PC-9 (cell line): ENCODE measurements around the gene RRAD. TPM values are rescaled to one million over a fixed set of nuclear protein-coding genes. Genes with fewer than 3 reads are reported as not detected.

Experiments
- BruUV-seq: library from RNA; stranded (reverse); fragments of 400-500 nt; replicated peaks from 2 replicates; lab custom pipeline; 2021; lab: Mats Ljungman, UMichigan
- CTCF ChIA-PET: fragments of 300-600 bp; sonication (Branson Sonifier 250); formaldehyde crosslinking; loops from one replicate; lab custom pipeline; 2022; ENCODE audit warnings: antibody characterized with exemption; lab: Charles Lee
- POLR2A ChIA-PET: fragments of 300-600 bp; sonication (Branson Sonifier 250); formaldehyde crosslinking; loops from one replicate; lab custom pipeline; 2022; ENCODE audit warnings: antibody characterized with exemption; ENCODE audit not compliant: unreplicated experiment; lab: Charles Lee
- DNase-seq, 2 experiments: peaks; one replicate each; pipeline versions ENCODE4 v3.0.0 to v3.0.0-alpha.2; 2015 to 2022; ENCODE audit warnings: mixed read lengths in 1 of 2
- H2AFZ ChIP-seq: fragments of 200-600 bp; sonication (generic); 2 replicates; pipeline ENCODE4 v1.8.1; 2017; ENCODE audit warnings: antibody characterized with exemption
- H3F3A ChIP-seq: fragments of 200-600 bp; sonication (generic); 2 replicates; pipeline ENCODE4 v1.8.1; 2017; ENCODE audit warnings: antibody characterized with exemption, mild to moderate bottlenecking, low read depth; ENCODE audit not compliant: insufficient read depth
- H3K27ac ChIP-seq: fragments of 200-600 bp; sonication (generic); 2 replicates; pipeline ENCODE4 v1.6.1; 2016; ENCODE audit warnings: mixed run types
- H3K27me3 ChIP-seq: fragments of 200-600 bp; sonication (generic); 2 replicates; pipeline ENCODE4 v1.6.1; 2016; ENCODE audit warnings: low read depth, mixed run types; ENCODE audit not compliant: insufficient read depth
- H3K36me3 ChIP-seq: fragments of 200-600 bp; sonication (generic); 2 replicates; pipeline ENCODE4 v1.6.1; 2016; ENCODE audit warnings: low read depth, mixed run types
- H3K4me1 ChIP-seq: fragments of 200-600 bp; sonication (generic); replicated peaks from 2 replicates; pipeline ENCODE4 v1.6.1; 2016; ENCODE audit warnings: mixed run types; ENCODE audit not compliant: insufficient read depth
- H3K4me2 ChIP-seq: fragments of 200-600 bp; sonication (generic); 2 replicates; pipeline ENCODE4 v1.6.1; 2017; ENCODE audit warnings: mixed run types
- H3K4me3 ChIP-seq: fragments of 200-600 bp; sonication (generic); 2 replicates; pipeline ENCODE4 v1.6.1; 2016; ENCODE audit warnings: mixed run types
- H3K79me2 ChIP-seq: fragments of 200-600 bp; sonication (generic); 2 replicates; pipeline ENCODE4 v1.6.1; 2017; ENCODE audit warnings: low read depth, mixed run types
- H3K9me2 ChIP-seq: fragments of 200-600 bp; sonication (generic); 2 replicates; pipeline ENCODE4 v1.8.1; 2017; ENCODE audit warnings: mild to moderate bottlenecking; ENCODE audit not compliant: insufficient read depth
- H3K9me3 ChIP-seq: fragments of 200-600 bp; sonication (generic); 2 replicates; pipeline ENCODE4 v1.8.1; 2016; ENCODE audit warnings: low read depth; ENCODE audit not compliant: insufficient read depth
- H4K20me1 ChIP-seq: fragments of 200-600 bp; sonication (generic); 2 replicates; pipeline ENCODE4 v1.8.1; 2017; ENCODE audit not compliant: insufficient read depth
- EZH2 ChIP-seq: fragments of 200-600 bp; sonication (generic); IDR thresholded peaks from 2 replicates; pipeline ENCODE4 v1.8.0; 2017; ENCODE audit warnings: antibody characterized with exemption, low read depth
- intact Hi-C: fragments of 100-400 bp; cut with micrococcal nuclease; formaldehyde crosslinking; loops from one replicate; pipeline ENCODE4 v1.10.0; 2022; ENCODE audit not compliant: unreplicated experiment
- total RNA-seq: library from RNA; stranded (reverse); gene quantifications from 2 replicates; pipeline ENCODE4 v1.2.3, GENCODE V29; 2021
- TF ChIP-seq, protein P1 (sequence below): fragments of 200-600 bp; sonication (generic); conservative IDR thresholded peaks from 2 replicates; pipeline ENCODE4 v1.6.1; 2017; ENCODE audit warnings: mixed run types, antibody characterized with exemption, mild to moderate bottlenecking, moderate library complexity

The RRAD gene
- total RNA-seq, 1 experiment from 2014 or later = 0.24 TPM

DNA sequence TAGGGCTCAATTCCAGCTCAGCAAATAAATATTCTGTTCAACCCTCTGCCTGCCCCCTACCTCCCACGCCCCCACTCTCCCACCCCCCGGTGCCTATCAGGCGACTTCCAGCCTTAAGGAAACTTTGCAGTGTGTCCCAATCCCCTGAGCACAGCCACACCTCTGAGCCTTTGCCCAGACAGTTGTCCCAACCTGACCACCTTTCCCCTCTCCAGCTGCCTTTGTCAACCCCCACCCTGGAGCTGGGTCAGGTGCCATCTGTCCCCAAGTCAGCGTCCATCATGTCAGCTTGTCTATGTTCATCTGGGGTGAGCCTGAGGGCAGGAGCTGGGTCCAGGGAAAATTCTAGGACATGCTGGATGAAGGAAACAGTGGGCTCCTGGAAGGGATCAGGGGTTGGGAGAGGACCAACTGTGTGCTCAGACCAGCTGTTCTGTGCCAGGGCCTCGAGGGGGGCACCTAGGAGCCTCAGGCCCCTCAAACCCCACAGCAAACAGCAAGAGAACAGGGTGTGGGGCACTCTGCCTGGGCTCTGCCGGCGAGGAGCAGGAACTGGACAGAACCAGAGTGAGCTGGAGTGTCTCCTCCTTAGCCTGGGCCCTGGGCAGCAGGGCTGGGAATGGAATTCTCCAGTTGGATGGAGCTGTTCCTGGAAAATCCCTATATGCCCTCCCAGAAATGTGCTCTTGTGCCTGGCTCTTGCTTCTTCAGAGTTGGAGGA is 24.5 kb downstream of the RRAD start:
- no peak overlapping the region for H3K27ac ChIP-seq
- H2AFZ ChIP-seq = no peak overlapping the region
- H4K20me1 ChIP-seq = no peaks in the 10 kb centered on the region
- CTCF ChIA-PET = interaction anchor here (0.7 kb wide), 1 partner anchor 28 kb away, joined by 3 read pairs; no protein-coding TSS in a partner anchor
- H3K79me2 ChIP-seq = no peaks in the 10 kb centered on the region
- H3K4me1 ChIP-seq = peaks cover 35% of the 10 kb centered on the region
- no peak overlapping the region for H3K4me3 ChIP-seq
- 0 out of 2 replicates have a peak overlapping the region, but pooled peaks have one; percentile 61 for H3K4me2 ChIP-seq
- POLR2A ChIA-PET = no interaction called here
- peaks cover 11% of the 10 kb centered on the region; the same call in 1 of the 2 replicates for H3F3A ChIP-seq
- H3K9me2 ChIP-seq = no peaks in the 10 kb centered on the region
- DNase-seq = no peak
- BruUV-seq = no TSS peak
- H3K9me3 ChIP-seq = no peaks in the 10 kb centered on the region
- TF ChIP-seq EZH2 = no peak
- TF ChIP-seq, protein P1, sequence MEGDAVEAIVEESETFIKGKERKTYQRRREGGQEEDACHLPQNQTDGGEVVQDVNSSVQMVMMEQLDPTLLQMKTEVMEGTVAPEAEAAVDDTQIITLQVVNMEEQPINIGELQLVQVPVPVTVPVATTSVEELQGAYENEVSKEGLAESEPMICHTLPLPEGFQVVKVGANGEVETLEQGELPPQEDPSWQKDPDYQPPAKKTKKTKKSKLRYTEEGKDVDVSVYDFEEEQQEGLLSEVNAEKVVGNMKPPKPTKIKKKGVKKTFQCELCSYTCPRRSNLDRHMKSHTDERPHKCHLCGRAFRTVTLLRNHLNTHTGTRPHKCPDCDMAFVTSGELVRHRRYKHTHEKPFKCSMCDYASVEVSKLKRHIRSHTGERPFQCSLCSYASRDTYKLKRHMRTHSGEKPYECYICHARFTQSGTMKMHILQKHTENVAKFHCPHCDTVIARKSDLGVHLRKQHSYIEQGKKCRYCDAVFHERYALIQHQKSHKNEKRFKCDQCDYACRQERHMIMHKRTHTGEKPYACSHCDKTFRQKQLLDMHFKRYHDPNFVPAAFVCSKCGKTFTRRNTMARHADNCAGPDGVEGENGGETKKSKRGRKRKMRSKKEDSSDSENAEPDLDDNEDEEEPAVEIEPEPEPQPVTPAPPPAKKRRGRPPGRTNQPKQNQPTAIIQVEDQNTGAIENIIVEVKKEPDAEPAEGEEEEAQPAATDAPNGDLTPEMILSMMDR = no peak
- intact Hi-C loops = no loop called here
- no peaks in the 10 kb centered on the region for H3K36me3 ChIP-seq
- no peaks in the 10 kb centered on the region for H3K27me3 ChIP-seq

DNA sequence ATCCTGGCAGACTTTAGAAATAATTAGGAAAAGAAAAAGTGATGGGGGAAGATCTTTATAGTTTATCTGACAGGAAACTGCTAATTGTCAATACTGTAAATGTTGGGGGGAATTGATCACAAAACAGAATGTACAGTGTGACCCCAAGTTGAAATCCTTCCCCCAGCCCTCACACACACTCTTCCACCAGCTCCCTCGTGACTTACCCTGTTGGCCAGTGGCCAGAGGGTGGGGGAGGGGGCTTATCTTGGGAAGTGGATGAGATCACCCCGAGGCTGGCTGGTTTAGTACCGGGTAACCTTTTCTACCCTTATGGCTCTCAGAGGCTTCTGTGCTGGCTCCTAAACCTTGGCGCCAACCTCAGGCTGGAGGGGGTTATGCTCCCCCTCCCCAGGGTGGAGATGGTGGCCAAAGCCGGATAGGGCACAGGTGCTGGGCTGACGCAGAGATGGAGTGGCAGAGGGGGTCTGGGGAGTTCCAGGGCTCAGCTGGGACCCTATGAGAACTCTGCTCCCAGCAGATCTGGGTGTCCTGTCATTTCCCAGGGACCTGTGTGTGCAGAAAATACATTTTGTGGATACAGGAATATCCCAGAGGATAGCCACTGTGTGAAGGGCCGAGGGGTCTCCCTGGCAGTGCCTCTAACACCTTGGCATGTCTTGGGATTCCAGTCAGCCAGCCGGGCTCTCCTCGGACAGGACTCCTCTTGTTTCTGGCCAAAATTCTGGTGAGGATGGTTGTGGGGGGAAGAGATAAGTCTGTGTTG is 25.2 kb downstream of the RRAD start:
- POLR2A ChIA-PET = no interaction called here
- Histone ChIP-seq H3K4me2 (peak overlapping the region; percentile 61), H3K79me2 (no peaks in the 10 kb centered on the region), H2AFZ (no peak overlapping the region), H4K20me1 (no peaks in the 10 kb centered on the region), H3K9me2 (no peaks in the 10 kb centered on the region), H3K36me3 (no peaks in the 10 kb centered on the region), H3F3A (peaks cover 11% of the 10 kb centered on the region; the same call in 1 of the 2 replicates), H3K27ac (peak overlapping the region; percentile 50), H3K9me3 (no peaks in the 10 kb centered on the region), H3K4me3 (no peak overlapping the region), H3K27me3 (no peaks in the 10 kb centered on the region), H3K4me1 (peaks cover 35% of the 10 kb centered on the region)
- CTCF ChIA-PET = interaction anchor here (0.7 kb wide), 1 partner anchor 29 kb away, joined by 3 read pairs; no protein-coding TSS in a partner anchor
- intact Hi-C loops = loop anchor here (1.0 to 10.0 kb wide), 2 partner anchors 27 to 565 kb away; no protein-coding TSS in a partner anchor
- TF ChIP-seq, protein P1 = no peak
- no peak for TF ChIP-seq EZH2
- peak; percentile 66 to 75 for DNase-seq
- BruUV-seq = no TSS peak

DNA sequence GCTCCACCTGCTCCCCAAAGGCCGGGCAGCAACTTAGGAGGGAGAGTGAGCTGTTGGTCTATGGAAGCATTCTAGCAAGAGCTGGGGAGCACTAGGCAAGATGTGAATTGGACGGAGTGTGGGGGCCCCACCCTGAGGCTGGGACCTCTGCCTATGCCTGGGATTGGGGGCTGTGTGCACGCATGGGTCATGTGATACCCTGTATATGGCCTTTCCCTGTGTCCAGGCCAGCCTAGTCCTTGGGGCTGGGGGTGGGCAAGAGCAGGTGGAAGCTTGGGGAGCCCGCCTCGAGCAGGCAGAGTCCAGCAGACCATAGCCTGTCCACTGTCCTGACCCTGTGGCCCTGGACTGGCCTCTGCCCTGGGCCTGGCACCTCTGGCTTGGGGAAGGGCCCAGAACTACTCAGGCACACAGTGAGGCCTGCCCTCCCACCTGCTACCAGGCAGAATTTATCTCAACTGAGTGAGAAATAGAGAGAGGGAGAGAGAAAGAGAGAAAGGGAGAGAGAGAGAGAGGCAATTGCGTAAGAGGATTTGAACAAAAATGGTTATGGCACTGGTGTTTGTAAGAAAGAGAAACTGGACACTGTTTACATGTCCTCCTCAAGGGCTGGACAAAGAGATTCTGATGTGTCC is 25.9 kb downstream of the RRAD start:
- H3K4me3 ChIP-seq = no peak overlapping the region
- ChIA-PET CTCF (no interaction called here), POLR2A (no interaction called here)
- TF ChIP-seq EZH2 = no peak
- TF ChIP-seq, protein P1 = no peak
- BruUV-seq = no TSS peak
- peaks cover 17% of the 10 kb centered on the region; the same call in 1 of the 2 replicates for H3F3A ChIP-seq
- no peaks in the 10 kb centered on the region for H3K36me3 ChIP-seq
- peak overlapping the region; percentile 50 for H3K27ac ChIP-seq
- intact Hi-C loops = loop anchor here (1.0 to 10.0 kb wide), 2 partner anchors 28 to 565 kb away; no protein-coding TSS in a partner anchor
- H3K79me2 ChIP-seq = no peaks in the 10 kb centered on the region
- H3K27me3 ChIP-seq = no peaks in the 10 kb centered on the region
- no peak overlapping the region for H2AFZ ChIP-seq
- peaks cover 35% of the 10 kb centered on the region for H3K4me1 ChIP-seq
- H3K9me3 ChIP-seq = no peaks in the 10 kb centered on the region
- no peak for DNase-seq
- H3K4me2 ChIP-seq = peak overlapping the region; percentile 61
- H4K20me1 ChIP-seq = no peaks in the 10 kb centered on the region
- H3K9me2 ChIP-seq = no peaks in the 10 kb centered on the region
